GM19023 (cell line): Measurements from ENCODE around the gene SUMO4.
A peak's percentile ranks its signal among the peaks of the same experiment; 100 is the strongest.
"Not testable (repeated sequence)": the region's sequence is repeated elsewhere in the genome, so short reads cannot be mapped to it uniquely, and the experiment has no call there.

Experiments
- ATAC-seq: cut with Tn5 transposase; IDR thresholded peaks from one replicate; pipeline ENCODE4 v1.9.1; 2021; ENCODE audit warnings: mild to moderate bottlenecking, moderate library complexity; ENCODE audit not compliant: unreplicated experiment

Gene SUMO4

DNA sequence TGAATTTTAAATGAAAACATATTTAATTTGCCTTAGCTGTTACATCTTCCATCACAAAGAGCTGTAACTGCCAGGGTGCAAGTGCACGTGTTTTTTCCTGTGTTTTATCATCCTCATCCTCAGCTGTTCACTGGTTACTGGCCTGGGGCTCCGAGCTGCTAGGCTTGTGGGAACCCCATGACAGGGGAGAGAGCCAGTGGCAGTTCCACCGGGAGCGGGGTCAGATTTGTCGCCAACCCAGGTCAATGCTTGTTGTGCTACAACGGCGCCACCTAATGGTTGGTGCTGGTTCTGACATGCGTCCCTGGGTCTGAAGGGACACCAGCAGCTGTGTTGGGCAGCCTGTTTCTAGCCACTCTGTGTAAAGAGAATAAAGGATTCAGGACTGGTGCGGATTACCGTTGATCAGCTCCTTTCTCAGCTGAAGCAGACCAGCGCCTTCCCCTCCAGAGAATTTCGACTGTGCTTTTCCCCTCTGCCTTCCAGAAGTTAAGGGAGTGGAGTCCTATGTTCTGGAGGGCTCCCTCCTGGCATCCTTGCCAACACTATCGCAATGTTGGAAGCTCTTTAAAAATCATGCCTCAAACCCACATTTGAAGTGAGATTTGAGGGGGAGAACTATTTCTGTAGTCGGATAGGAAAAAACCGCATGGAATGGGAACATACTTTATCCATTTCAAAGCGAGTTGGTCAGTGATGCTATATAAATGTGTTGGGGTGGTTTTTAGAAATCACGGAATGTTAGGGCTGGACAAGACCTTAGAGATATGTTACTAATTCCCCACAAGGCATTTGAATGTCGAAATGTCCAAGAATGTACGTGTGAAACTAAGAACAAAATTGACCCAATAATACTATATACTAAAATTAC lies 32.1 kb downstream of the SUMO4 start:
- ATAC-seq: peak; percentile 85

- no peak for ATAC-seq
These were observed 33.3 kb downstream of the SUMO4 start for GRCh38 chr6:149433405-149433804.

DNA sequence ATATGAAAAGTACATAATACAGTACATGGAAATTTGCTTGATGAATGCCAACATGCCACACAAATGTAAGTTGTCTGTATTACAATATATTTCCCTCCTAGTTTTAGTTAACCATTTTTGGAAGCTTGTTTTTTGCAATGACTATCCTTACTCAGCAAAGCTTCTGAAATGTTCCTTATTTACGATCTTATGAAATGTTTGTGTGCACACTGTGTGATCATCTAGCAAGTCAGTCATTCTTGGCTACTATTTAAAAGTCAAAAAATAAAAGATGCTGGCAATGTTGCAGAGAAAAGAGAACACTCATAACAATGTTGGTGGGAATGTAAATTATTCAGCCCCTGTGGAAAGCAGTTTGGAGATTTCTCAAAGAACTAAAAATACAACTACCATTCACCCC lies 33.8 kb downstream of the SUMO4 start:
- no peak for ATAC-seq

DNA sequence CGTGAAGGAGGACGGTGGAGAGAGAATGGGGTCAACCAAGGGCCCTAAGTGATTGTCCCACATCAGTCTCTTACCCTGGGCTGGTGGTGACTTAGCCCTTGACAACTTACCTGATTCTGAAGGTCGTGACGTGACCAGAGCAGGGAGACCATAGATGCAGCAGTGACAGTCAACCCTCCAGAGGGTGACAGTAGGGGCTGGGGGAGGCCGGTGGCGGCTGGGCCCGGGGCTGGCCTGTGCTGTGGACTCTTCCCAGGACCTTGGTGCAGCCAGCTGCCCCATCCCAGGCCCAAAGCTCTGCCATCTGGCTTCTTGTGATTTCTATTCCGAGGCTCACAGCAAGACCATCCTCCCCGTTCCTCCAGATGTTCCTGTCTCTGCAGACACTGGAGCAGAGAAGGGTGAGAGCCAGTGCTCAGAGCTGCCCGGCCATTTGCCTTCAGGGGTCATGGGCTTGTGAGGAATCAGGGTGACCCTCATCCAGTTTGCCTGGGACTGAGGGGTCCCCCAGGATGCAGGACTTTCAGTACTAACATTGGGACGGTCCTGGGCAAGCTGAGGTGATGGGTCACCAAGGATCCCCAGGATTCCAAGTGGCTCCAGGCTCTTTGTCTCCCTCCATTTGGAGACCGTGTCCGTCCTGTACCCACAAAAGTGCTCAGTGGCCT lies 36.0 kb downstream of the SUMO4 start:
- no peak for ATAC-seq

- no peak for ATAC-seq
These were observed 36.6 kb downstream of the SUMO4 start for GRCh38 chr6:149436647-149437046.

- no peak for ATAC-seq
These were observed 37.1 kb downstream of the SUMO4 start for GRCh38 chr6:149437212-149437611.

- no peak for ATAC-seq
These were observed 38.8 kb downstream of the SUMO4 start for GRCh38 chr6:149438855-149439254.

GRCh38 chr6:149439626-149440025 lies 39.6 kb downstream of the SUMO4 start:
- ATAC-seq: no peak

DNA sequence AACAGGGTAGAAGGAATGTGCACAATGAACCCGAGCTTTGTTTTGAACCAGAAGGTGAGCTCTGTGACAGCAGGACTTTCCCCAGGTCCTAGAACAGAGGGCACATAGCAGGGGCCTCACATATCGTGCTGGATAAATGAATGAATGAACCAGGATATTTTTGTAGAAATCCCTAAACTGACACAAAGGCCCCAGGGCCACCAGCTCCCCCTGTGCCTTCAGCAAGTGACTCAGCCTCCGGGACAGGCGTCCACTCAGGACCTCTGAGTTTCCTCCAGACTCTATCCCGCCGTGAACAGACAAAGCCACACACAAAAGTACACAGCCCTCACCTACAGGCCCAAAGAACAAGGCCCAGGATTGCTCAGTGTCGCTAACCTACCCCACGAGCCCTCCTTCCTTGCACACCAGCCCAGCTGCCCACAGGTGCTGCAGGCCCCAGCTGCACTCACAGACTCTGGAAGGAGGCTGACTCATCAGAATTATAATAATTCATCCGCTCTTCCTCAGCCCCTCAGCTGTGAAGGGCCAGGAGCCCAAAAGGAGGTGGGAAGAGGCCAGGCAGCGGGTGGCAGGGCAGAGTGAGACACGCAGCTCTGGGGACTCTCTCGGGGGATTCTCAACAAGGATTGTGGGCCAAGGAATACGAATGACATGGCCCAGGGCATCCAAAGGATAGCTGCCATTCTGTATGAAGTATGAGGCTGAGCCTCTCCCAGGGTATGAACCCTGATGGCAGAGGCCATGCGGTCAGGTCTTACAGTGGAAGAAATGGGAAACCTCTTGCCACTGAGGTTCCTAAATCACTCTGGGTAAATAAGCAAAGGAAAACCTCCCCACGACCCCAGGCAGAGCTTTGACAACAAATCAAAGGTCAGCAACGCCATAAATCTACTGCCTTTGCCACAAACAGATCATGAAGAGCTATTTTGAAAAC lies 40.9 kb downstream of the SUMO4 start:
- ATAC-seq: no peak

GRCh38 chr6:149441740-149442139 lies 41.7 kb downstream of the SUMO4 start:
- no peak for ATAC-seq

DNA sequence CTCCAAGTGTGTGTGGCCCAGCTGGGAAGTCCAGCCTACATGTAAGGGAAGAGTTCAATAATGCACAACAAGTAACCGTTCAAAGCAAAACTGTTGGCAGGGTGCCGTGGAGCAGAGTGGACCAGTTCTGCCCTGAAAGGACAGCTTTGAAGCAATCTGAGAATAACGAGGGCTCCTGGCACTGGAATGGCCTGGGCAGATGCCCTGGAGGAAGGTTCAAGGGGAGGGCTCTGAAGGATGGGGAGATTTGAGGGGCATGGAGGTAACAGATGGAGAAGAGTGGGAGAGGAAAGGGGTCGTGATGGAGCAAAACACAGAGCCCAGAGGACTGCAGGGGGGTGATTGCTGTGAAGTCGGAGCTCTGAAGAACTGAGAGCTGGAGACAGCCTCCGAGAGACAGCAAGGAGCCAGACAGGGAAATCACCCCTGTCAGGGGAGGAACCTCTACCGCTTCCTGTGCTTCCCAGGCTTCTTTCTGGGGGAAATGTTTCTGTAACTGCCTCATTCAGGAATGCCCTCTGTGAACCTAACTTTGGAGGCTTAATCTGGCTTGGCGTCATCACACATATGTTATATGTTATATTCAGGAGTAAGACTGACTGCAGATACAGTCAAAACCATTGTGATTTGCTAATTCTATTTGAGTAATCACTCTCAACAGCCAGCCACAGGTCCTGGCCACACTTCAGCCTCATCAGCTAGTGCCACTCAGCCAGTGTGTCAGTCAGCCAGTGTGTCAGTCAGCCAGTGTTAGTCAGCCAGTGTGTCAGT lies 43.5 kb downstream of the SUMO4 start:
- no peak for ATAC-seq

- not testable (repeated sequence) for ATAC-seq
These were observed 44.5 kb downstream of the SUMO4 start for GRCh38 chr6:149444360-149445094.

DNA sequence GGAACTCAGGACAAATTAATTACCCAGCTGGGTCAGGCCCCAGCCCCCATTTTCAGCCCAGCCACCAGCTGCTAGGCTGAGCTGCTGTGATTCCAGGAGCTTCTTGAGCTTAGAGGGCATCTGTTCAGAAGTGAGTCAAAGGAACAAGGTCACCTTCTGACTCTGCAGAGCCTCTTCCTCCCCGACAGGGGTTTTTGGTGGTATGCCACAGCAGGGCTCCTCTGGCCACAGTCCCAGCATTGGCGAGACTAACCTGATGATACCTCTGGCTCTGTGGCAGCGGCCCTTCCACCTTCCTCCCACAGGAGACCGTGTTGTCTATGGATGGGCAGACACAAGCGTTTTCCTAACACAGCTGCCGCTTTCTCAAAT lies 45.0 kb downstream of the SUMO4 start:
- no peak for ATAC-seq

- no peak for ATAC-seq
These were observed 45.5 kb downstream of the SUMO4 start for GRCh38 chr6:149445573-149445972.

GRCh38 chr6:149446791-149447376 lies 46.8 kb downstream of the SUMO4 start:
- ATAC-seq: no peak

GRCh38 chr6:149448821-149449453 lies 48.9 kb downstream of the SUMO4 start:
- no peak for ATAC-seq

DNA sequence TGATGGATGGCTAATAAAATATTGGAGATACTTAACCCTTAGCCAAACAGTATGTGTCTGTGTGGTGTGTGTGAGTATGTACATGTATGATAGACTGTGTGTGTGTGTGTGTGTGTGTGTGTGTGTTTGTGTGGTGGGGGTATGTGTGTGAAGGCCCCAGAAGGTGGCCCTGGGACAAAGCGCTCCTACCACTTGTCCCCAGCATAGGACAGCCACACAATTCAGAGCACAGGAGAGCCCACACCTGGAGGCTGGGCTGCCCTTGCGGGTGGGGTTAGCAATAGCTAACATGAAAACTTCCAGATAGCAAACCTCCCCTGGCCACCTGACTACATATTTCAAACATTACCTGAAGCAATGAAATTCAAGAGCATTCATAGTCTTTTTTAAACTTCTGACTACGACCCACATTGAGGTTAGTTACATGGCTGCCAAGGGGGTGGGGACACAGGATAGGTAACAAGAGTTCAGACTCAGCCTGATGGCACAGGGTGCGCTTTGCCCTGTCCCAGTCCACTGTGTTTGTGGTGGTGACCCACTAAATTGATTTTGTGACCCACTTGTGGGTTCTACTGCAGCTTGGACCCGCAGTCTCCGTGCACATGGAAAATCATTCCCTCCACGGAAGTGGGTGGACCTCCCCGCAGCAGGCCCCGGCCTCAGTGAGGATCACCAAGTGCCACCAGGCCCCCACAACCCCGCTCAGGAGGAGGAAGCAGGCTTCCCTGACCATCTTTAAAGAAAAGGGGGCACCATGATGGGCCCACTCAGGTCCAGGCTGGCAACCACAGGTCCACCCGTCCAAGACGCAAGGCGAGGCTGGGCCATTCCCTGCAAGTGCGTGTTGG lies 50.0 kb downstream of the SUMO4 start:
- ATAC-seq: no peak
